HCT116 (cell line): ENCODE data around the gene SLC66A2. TPM values are rescaled to one million over a fixed set of nuclear protein-coding genes. Genes with fewer than 3 reads are reported as not detected.

Experiments
- ATAC-seq: fragments of 200-7000 bp; cut with Tn5 transposase; 2 replicates; pipeline ENCODE4 v1.9.1; 2020; ENCODE audit warnings: mild to moderate bottlenecking, moderate library complexity
- BruUV-seq: library from RNA; stranded (reverse); fragments of 400-500 nt; replicated peaks from 2 replicates; lab custom pipeline; 2021; lab: Mats Ljungman, UMichigan
- CTCF ChIA-PET: fragments of 300-600 bp; sonication (Branson Sonifier 250); formaldehyde crosslinking; loops from one replicate; lab custom pipeline; 2021; ENCODE audit warnings: antibody characterized with exemption; lab: Charles Lee
- POLR2A ChIA-PET: fragments of 300-600, 350-600 bp; sonication (Branson Sonifier 250); formaldehyde crosslinking; loops from one replicate; lab custom pipeline; 2021; ENCODE audit warnings: antibody characterized with exemption; lab: Charles Lee
- RAD21 ChIA-PET, 2 experiments: fragments of 300-600 bp; sonication (Branson Sonifier 250); formaldehyde crosslinking; loops; one replicate each; lab custom pipeline; 2023; ENCODE audit warnings: low total read pairs in 2 of 2; ENCODE audit not compliant: uncharacterized antibody in 2 of 2, unreplicated experiment in 2 of 2, low non-redundant PET in 1 of 2; lab: Charles Lee
- DNase-seq: peaks from one replicate; pipeline ENCODE4 v3.0.0-alpha.2; 2010; ENCODE audit warnings: low read depth, low spot score
- H2AFZ ChIP-seq: fragments of 200-600 bp; shearing (Covaris generic), sonication (generic); 2 replicates; pipeline ENCODE4 v1.6.1; 2017; ENCODE audit warnings: low read depth, mixed run types, mixed read lengths, antibody characterized with exemption, low read length; ENCODE audit not compliant: poor library complexity, severe bottlenecking
- H3K27ac ChIP-seq: 2 replicates; pipeline ENCODE4 v1.5.1; 2012; ENCODE audit warnings: low read depth, low read length
- H3K27me3 ChIP-seq: fragments of 200-600 bp; sonication (generic); 2 replicates; pipeline ENCODE4 v1.6.1; 2016; ENCODE audit warnings: mixed run types, low read length, mixed read lengths; ENCODE audit not compliant: insufficient read depth
- H3K36me3 ChIP-seq, 2 experiments: fragments of 200-500 bp in 1 of 2; fragments of 200-600 bp in 1 of 2; sonication (Bioruptor generic) in 1 of 2; sonication (generic) in 1 of 2; 2 replicates each; pipeline versions ENCODE4 v1.5.1 to v1.6.1; 2014 to 2016; ENCODE audit warnings: low read length in 2 of 2, inconsistent platforms in 1 of 2, mixed read lengths in 1 of 2, mixed run types in 1 of 2; ENCODE audit not compliant: insufficient read depth in 2 of 2, control insufficient read depth in 1 of 2
- H3K4me1 ChIP-seq, 2 experiments: fragments of 200-600 bp in 1 of 2; sonication (generic) in 1 of 2; 2 replicates each; pipeline versions ENCODE4 v1.5.1 to v1.6.1; 2012 to 2017; ENCODE audit warnings: low read length in 2 of 2, inconsistent platforms in 1 of 2, mild to moderate bottlenecking in 1 of 2, mixed read lengths in 1 of 2, mixed run types in 1 of 2, moderate library complexity in 1 of 2; ENCODE audit not compliant: insufficient read depth in 2 of 2, control insufficient read depth in 1 of 2
- H3K4me2 ChIP-seq: fragments of 200-600 bp; sonication (generic); 2 replicates; pipeline ENCODE4 v1.6.1; 2017; ENCODE audit warnings: mixed run types, low read length, mixed read lengths
- H3K4me3 ChIP-seq, 2 experiments: fragments of 200-600 bp in 1 of 2; sonication (generic) in 1 of 2; replicated peaks in 1 of 2; 2 replicates each; pipeline ENCODE4 v1.5.1; 2011 to 2016; ENCODE audit warnings: low read length in 2 of 2, control low read depth in 1 of 2, low read depth in 1 of 2, mild to moderate bottlenecking in 1 of 2, mixed read lengths in 1 of 2, mixed run types in 1 of 2
- H3K79me2 ChIP-seq: fragments of 200-600 bp; sonication (generic); 2 replicates; pipeline ENCODE4 v1.6.1; 2017; ENCODE audit warnings: mild to moderate bottlenecking, mixed run types, low read length, moderate library complexity, mixed read lengths; ENCODE audit not compliant: insufficient read depth
- H3K9ac ChIP-seq: fragments of 200-600 bp; sonication (generic); 2 replicates; pipeline ENCODE4 v1.6.1; 2016; ENCODE audit warnings: low read length, mixed read lengths
- H3K9me2 ChIP-seq: fragments of 200-600 bp; sonication (generic), shearing (Covaris generic); 2 replicates; pipeline ENCODE4 v1.6.1; 2017; ENCODE audit warnings: mixed run types, mild to moderate bottlenecking, moderate library complexity; ENCODE audit not compliant: insufficient read depth
- H3K9me3 ChIP-seq, 2 experiments: fragments of 200-500 bp in 1 of 2; fragments of 200-600 bp in 1 of 2; sonication (Bioruptor generic) in 1 of 2; sonication (generic) in 1 of 2; 2 replicates each; pipeline ENCODE4 v1.6.1; 2014 to 2017; ENCODE audit warnings: low read length in 2 of 2, mixed read lengths in 2 of 2, inconsistent platforms in 1 of 2, low read depth in 1 of 2, mild to moderate bottlenecking in 1 of 2, mixed run types in 1 of 2, moderate library complexity in 1 of 2; ENCODE audit not compliant: control insufficient read depth in 1 of 2, insufficient read depth in 1 of 2
- H4K20me1 ChIP-seq: fragments of 200-600 bp; sonication (generic), shearing (Covaris generic); 2 replicates; pipeline ENCODE4 v1.6.1; 2017; ENCODE audit warnings: mixed run types, mild to moderate bottlenecking, moderate library complexity; ENCODE audit not compliant: insufficient read depth
- CEBPB ChIP-seq: IDR thresholded peaks from 2 replicates; pipeline ENCODE4 v1.6.1; 2012; ENCODE audit warnings: low read depth
- ELF1 ChIP-seq: IDR thresholded peaks from 2 replicates; pipeline ENCODE4 v1.6.1; 2012; ENCODE audit warnings: low read depth, borderline replicate concordance
- EZH2 ChIP-seq: fragments of 200-600 bp; sonication (generic); IDR thresholded peaks from 2 replicates; pipeline ENCODE4 v1.6.1; 2017; ENCODE audit warnings: antibody characterized with exemption, mixed run types
- EZH2phosphoT487 ChIP-seq: fragments of 200-600 bp; IDR thresholded peaks from 2 replicates; pipeline ENCODE4 v1.6.1; 2018; ENCODE audit warnings: antibody characterized with exemption, borderline replicate concordance
- JUND ChIP-seq: IDR thresholded peaks from 2 replicates; pipeline ENCODE4 v1.6.1; 2012
- MAX ChIP-seq: IDR thresholded peaks from 2 replicates; pipeline ENCODE4 v1.6.1; 2012
- RAD21 ChIP-seq: IDR thresholded peaks from 2 replicates; pipeline ENCODE4 v1.6.1; 2012; ENCODE audit warnings: low read depth, mild to moderate bottlenecking
- REST ChIP-seq: IDR thresholded peaks from 2 replicates; pipeline ENCODE4 v1.6.1; 2012; ENCODE audit warnings: low read depth
- SP1 ChIP-seq: IDR thresholded peaks from 2 replicates; pipeline ENCODE4 v1.6.1; 2012; ENCODE audit warnings: low read depth
- YY1 ChIP-seq: IDR thresholded peaks from 2 replicates; pipeline ENCODE4 v1.6.1; 2011; ENCODE audit warnings: low read length, low read depth, moderate library complexity, mild to moderate bottlenecking; ENCODE audit not compliant: insufficient replicate concordance; ENCODE audit errors: extremely low read depth
- ZFX ChIP-seq: fragments of 450-650 bp; IDR thresholded peaks from 2 replicates; pipeline ENCODE4 v1.6.1; 2017
- ZNF274 ChIP-seq: fragments of 200-500 bp; sonication (Bioruptor generic); IDR thresholded peaks from 2 replicates; pipeline ENCODE4 v1.6.1; 2014; ENCODE audit warnings: mild to moderate bottlenecking, low read depth, low read length, inconsistent platforms
- intact Hi-C: fragments of 100-400 bp; cut with micrococcal nuclease; formaldehyde crosslinking; loops from 2 replicates; pipeline ENCODE4 v1.10.0; 2022
- total RNA-seq: library from RNA; stranded (reverse); gene quantifications from one replicate; pipeline ENCODE4 v1.2.1, GENCODE V29; 2021; ENCODE audit not compliant: unreplicated experiment
- TF ChIP-seq, protein P1 (sequence below): IDR thresholded peaks from 2 replicates; pipeline ENCODE4 v1.6.1; 2011; ENCODE audit warnings: mild to moderate bottlenecking, low read length, moderate library complexity; ENCODE audit not compliant: insufficient replicate concordance; ENCODE audit errors: extremely low read depth

Gene SLC66A2
- total RNA-seq, 1 experiment from 2014 or later: 44.9 TPM

- ATAC-seq (no peak), DNase-seq (no peak)
- ChIA-PET POLR2A (no interaction called here), RAD21 (no interaction called here), CTCF (no interaction called here)
- H4K20me1 ChIP-seq: peaks cover 2% of the 10 kb centered on the region; the same call in 1 of the 2 replicates
- no peak overlapping the region for H3K4me2 ChIP-seq
- no peak for TF ChIP-seq ZFX
- TF ChIP-seq MAX: no peak
- no peak for TF ChIP-seq ZNF274
- no peak for TF ChIP-seq EZH2
- TF ChIP-seq ELF1: no peak
- no peak for TF ChIP-seq JUND
- TF ChIP-seq, protein P1, sequence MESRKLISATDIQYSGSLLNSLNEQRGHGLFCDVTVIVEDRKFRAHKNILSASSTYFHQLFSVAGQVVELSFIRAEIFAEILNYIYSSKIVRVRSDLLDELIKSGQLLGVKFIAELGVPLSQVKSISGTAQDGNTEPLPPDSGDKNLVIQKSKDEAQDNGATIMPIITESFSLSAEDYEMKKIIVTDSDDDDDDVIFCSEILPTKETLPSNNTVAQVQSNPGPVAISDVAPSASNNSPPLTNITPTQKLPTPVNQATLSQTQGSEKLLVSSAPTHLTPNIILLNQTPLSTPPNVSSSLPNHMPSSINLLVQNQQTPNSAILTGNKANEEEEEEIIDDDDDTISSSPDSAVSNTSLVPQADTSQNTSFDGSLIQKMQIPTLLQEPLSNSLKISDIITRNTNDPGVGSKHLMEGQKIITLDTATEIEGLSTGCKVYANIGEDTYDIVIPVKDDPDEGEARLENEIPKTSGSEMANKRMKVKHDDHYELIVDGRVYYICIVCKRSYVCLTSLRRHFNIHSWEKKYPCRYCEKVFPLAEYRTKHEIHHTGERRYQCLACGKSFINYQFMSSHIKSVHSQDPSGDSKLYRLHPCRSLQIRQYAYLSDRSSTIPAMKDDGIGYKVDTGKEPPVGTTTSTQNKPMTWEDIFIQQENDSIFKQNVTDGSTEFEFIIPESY: no peak
- no peak for TF ChIP-seq CEBPB
- no peak for TF ChIP-seq SP1
- TF ChIP-seq RAD21: no peak
- TF ChIP-seq EZH2phosphoT487: no peak
- TF ChIP-seq YY1: no peak
- no peak for TF ChIP-seq REST
- peaks cover 90% of the 10 kb centered on the region for H3K79me2 ChIP-seq
- H3K36me3 ChIP-seq: peaks cover 13 to 26% of the 10 kb centered on the region in 2 experiments; a peak in 3 of 4 replicates
- no peak overlapping the region for H3K4me3 ChIP-seq
- H3K9ac ChIP-seq: no peak overlapping the region
- no peak overlapping the region for H3K27ac ChIP-seq
- H3K27me3 ChIP-seq: no peaks in the 10 kb centered on the region
- H3K9me2 ChIP-seq: no peaks in the 10 kb centered on the region
- no peak overlapping the region for H2AFZ ChIP-seq
- no peaks in the 10 kb centered on the region for H3K9me3 ChIP-seq
- BruUV-seq: no TSS peak
- intact Hi-C loops: no loop called here
- H3K4me1 ChIP-seq: peaks cover 1 to 6% of the 10 kb centered on the region in 2 experiments; a peak in 2 of 4 replicates
These were observed 6.1 kb downstream of the SLC66A2 start for GRCh38 chr18:79945118-79946042.
